LNCAP (cell line): ENCODE results near the gene FER.

Source experiments
- CTCF ChIP-seq: fragments of 450-650 bp; IDR thresholded peaks from 2 replicates; pipeline ENCODE4 v1.5.1; 2017; ENCODE audit warnings: mild to moderate bottlenecking

Gene FER

GRCh38 chr5:108862211-108862610, 114.5 kb downstream of the FER start:
- TF ChIP-seq CTCF = no peak

- no peak for TF ChIP-seq CTCF
These were observed 120.0 kb downstream of the FER start for GRCh38 chr5:108867656-108868055.

GRCh38 chr5:108869066-108869465, 121.4 kb downstream of the FER start:
- TF ChIP-seq CTCF = no peak

- TF ChIP-seq CTCF = no peak
These were observed 128.8 kb downstream of the FER start for GRCh38 chr5:108876451-108876850.

GRCh38 chr5:108878756-108879155, 131.1 kb downstream of the FER start:
- no peak for TF ChIP-seq CTCF

GRCh38 chr5:108881133-108881532, 133.4 kb downstream of the FER start:
- no peak for TF ChIP-seq CTCF

GRCh38 chr5:108884736-108885135, 137.0 kb downstream of the FER start:
- no peak for TF ChIP-seq CTCF

- no peak for TF ChIP-seq CTCF
These were observed 150.6 kb downstream of the FER start for GRCh38 chr5:108898257-108898656.
